C4-2B (cell line): Measurements from ENCODE around the gene SENP5.
"Not testable (repeated sequence)": the region's sequence is repeated elsewhere in the genome, so short reads cannot be mapped to it uniquely, and the experiment has no call there.

Experiments used
- H3K27ac ChIP-seq: fragments of 450-650 bp; 2 replicates; pipeline ENCODE4 v1.5.1; 2017
- ZFX ChIP-seq: fragments of 450-650 bp; IDR thresholded peaks from 2 replicates; pipeline ENCODE4 v1.6.1; 2017
- TF ChIP-seq, protein P1 (sequence below): fragments of 450-650 bp; conservative IDR thresholded peaks from 2 replicates; pipeline ENCODE4 v1.5.1; 2017; ENCODE audit warnings: mild to moderate bottlenecking

The SENP5 gene

DNA sequence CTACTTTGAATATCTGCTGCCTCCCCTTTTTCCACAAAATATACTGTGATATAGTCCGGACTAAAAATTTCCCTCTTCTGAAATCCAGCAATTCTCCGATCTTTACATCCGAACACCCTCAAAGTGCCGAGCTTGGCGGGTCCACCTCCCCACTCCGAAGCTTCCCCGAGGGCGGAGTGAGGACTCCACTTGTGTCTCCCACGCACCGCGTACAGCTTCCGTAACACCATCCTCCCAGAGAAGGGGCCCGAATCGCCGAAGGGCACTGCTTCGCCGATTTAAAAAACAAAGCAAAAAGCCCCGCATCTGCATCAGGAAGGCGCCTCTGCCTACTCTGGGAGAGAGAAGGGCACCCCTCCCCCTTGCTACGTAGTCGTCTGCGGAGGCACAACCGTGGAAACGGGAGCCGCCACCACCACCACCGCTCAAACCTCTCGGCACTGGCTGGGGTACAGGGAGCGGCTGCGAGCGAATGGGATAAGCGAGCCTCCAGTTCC is 74.1 kb downstream of the SENP5 start:
- no peak for TF ChIP-seq ZFX
- TF ChIP-seq, protein P1, sequence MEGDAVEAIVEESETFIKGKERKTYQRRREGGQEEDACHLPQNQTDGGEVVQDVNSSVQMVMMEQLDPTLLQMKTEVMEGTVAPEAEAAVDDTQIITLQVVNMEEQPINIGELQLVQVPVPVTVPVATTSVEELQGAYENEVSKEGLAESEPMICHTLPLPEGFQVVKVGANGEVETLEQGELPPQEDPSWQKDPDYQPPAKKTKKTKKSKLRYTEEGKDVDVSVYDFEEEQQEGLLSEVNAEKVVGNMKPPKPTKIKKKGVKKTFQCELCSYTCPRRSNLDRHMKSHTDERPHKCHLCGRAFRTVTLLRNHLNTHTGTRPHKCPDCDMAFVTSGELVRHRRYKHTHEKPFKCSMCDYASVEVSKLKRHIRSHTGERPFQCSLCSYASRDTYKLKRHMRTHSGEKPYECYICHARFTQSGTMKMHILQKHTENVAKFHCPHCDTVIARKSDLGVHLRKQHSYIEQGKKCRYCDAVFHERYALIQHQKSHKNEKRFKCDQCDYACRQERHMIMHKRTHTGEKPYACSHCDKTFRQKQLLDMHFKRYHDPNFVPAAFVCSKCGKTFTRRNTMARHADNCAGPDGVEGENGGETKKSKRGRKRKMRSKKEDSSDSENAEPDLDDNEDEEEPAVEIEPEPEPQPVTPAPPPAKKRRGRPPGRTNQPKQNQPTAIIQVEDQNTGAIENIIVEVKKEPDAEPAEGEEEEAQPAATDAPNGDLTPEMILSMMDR, result no peak
- peak overlapping the region; percentile 95 for H3K27ac ChIP-seq

DNA sequence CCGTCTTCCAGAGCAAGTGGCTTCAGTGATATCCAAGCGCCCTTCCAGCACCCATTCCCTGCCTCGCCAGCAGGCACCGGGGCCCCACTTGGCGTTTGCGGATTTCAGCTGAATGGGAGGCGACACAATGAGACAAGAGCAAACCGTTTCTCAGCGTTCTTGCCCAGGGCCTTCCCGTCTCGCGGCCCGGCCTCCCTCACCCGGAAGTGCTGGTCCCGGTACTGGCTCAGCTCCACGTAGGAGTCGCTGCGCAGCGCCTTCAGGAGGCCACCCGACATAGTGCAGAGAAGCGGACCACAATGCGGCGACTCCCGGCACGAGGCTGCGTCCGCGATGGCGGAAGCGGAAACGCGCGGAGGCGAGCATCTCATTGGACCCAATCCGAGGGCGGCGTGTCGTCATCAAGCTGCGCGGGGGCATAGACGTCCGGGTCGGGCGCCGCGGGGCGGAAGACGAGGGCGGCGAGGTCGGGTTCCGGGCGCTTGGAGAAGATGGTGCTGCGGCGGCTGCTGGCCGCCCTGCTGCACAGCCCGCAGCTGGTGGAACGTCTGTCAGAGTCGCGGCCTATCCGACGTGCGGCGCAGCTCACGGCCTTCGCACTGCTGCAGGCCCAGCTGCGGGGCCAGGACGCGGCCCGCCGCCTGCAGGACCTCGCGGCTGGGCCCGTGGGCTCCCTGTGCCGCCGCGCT is 74.7 kb downstream of the SENP5 start, which contains the start of gene NCBP2:
TSS of gene NCBP2 (minus strand) at position 303 of the 689 bp plus-strand sequence. CDS start at position 278, 25 bp downstream.
- TF ChIP-seq, protein P1, result peak; percentile 91
- peak; percentile 97 for TF ChIP-seq ZFX
- peak within 1 kb of the TSS; percentile 95 for H3K27ac ChIP-seq

DNA sequence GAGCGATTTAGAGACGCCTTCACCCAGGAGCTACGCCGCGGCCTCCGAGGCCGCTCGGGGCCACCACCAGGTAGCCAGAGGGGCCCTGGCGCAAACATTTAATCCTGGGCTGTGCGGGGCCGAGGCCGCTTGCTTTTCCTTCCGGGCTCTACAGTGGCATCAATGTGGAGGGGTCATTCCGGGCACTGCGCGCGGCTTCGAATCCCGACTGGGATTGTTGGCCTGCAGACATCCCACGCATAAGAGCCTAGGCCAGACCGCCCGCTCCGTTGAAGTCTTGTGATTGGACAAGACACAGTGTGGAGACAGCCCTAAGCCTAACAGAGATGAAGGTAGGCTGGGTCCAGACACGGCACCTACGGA is 75.2 kb downstream of the SENP5 start:
- H3K27ac ChIP-seq, result peak overlapping the region; percentile 95
- TF ChIP-seq, protein P1, result no peak
- TF ChIP-seq ZFX, result peak; percentile 78; the same call in 1 of the 2 replicates

DNA sequence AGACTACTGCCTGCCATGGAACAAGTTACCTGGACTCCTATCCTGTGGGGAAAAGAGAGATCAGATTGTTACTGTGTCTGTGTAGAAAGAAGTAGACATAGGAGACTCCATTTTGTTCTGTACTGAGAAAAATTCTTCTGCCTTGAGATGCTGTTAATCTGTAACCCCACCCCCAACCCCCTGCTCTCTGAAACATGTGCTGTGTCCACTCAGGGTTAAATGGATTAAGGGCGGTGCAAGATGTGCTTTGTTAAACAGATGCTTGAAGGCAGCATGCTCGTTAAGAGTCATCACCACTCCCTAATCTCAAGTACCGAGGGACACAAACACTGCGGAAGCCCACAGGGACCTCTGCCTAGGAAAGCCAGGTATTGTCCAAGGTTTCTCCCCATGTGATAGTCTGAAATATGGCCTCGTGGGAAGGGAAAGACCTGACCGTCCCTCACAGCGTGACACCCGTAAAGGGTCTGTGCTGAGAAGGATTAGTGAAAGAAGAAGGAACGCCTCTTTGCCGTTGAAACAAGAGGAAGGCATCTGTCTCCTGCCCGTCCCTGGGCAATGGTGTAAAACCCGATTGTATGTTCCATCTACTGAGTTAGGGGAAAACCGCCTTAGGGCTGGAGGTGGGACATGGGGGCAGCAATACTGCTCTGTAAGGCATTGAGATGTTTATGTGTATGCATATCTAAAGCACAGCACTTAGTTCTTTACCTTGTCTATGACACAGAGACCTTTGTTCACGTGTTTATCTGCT is 76.5 kb downstream of the SENP5 start:
- not testable (repeated sequence) for H3K27ac ChIP-seq

DNA sequence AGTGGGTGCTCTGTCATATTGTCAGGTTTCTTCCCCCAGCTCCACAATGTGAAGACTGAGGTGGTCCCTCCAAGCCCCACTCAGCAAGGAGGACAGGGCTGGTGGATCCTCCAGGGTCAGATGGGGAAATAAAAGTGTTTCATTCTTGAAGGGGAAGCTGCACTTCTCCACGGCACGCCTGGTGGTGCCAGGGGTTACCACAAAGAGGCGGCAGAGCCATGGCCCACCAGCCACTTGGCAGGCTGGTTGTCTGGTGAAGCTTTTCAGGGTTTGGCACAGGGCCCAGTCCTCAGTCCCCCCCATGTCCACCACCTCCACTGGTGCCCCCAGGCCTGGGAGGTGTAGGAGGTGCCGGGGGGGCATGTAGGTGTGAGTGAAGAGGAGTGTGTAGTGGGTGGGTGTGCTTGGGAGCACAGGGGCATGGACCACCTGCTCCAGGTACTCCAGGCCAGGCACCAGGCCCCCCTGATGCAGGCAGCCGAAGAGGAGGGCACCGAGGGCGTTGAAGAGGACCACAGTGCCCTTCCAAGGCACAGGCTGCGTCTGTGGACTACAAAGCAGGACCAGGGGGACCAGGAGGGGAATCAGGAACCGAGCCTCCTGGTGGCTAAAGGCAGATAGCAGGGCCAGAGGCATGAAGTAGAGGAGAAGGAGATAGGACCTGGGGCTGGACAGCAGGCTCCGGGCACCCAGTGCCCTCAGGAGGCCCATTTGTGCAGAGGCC is 79.6 kb downstream of the SENP5 start:
- no peak overlapping the region for H3K27ac ChIP-seq
- TF ChIP-seq ZFX, result no peak
- TF ChIP-seq, protein P1, result no peak; the same call in 1 of the 2 replicates

DNA sequence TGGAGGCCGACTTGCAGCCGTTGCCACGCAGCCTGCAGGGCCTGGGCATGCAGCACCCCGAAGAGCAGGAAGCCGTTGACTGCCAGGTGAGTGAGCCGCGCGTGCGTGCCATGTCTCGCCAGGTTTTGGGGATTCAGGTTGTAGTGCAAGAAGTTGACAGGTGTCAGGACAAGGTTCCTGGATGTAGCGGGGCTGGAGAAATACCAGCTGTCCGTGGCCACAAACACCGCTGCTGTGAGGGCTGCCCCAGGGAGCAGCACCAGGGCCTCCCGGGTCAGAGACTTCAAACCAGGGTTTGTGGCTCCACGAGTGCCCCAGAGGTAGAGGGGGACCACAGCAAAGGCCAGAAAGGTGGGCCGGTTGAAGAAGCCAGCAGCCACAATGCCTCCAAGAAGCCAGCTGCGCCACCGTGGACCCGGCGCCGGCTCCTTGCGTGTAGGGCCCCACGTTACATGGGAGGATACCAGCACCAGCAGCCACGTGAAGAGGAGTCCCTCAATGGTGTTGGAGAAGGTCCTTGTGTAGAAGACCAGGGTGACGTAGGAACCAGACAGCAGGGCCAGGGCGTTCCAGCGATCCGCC is 80.2 kb downstream of the SENP5 start:
- H3K27ac ChIP-seq, result no peak overlapping the region
- TF ChIP-seq, protein P1, result no peak; the same call in 1 of the 2 replicates
- no peak for TF ChIP-seq ZFX

DNA sequence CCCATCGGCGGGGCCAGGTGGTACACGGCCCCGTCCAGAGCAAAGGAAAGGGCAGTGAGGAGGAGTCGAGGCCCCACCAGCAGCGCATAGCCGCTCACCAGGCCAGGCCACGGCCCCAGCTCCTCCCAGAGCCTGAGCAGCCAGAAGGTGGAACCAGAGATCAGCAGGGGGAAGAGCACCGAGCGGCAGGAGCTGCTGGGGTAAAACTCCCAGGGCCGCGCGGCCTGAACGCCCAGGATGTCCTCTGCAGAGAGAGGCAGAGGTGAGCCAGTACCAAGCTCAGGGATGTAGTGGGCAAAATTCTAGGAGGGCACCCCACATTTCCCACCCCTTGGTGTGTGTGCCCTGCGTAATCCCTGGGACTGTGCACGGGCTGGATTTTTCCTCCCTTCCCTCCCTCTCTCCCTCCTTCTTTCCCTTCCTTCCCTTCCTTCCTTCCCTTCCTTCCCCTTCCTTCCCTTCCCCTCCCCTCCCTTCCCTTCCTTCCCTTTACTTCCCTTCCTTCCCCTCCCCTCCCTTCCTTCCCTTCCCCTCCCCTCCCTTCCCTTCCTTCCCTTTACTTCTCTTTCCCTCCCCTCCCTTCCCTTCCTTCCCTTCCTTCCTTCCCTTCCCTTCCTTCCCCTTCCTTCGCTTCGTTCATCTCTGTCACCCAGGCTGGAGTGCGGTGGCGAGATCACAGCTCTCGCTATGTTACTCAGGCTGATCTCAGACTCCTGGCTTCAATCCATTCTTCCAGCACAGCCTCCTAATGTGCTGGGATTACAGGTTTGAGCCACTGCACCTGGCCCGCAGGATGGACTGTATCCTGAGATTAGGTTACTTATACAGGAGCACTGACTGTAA is 80.9 kb downstream of the SENP5 start:
- no peak for TF ChIP-seq ZFX
- TF ChIP-seq, protein P1, result no peak
- no peak overlapping the region for H3K27ac ChIP-seq
